ENCODE results near the gene SINHCAF. TPM values are rescaled to one million over a fixed set of nuclear protein-coding genes. Genes with fewer than 3 reads are reported as not detected.

Gene SINHCAF
- total RNA-seq, 1 experiment from 2014 or later: 179 TPM

GRCh38 chr12:31310488-31310887, 15.5 kb downstream of the SINHCAF start:
- ChIA-PET CTCF (no interaction called here), POLR2A (no interaction called here), RAD21 (ENCODE audit: low non-redundant PET in 1 of 2, low total read pairs in 2 of 2, uncharacterized antibody in 2 of 2, unreplicated experiment in 2 of 2) (no interaction called here)
- H3K36me3 ChIP-seq (ENCODE audit: control insufficient read depth in 1 of 2, insufficient read depth in 2 of 2, low read length in 2 of 2): peaks cover 0 to 10% of the 10 kb centered on the region in 2 experiments; a peak in 1 of 4 replicates
- H3K4me3 ChIP-seq (replicated peaks in 1 of 2; ENCODE audit: low read depth in 1 of 2, low read length in 2 of 2): no peak overlapping the region
- ATAC-seq (no peak), DNase-seq (ENCODE audit: low read depth, low spot score) (no peak)
- H3K4me1 ChIP-seq (ENCODE audit: control insufficient read depth in 1 of 2, insufficient read depth in 2 of 2, low read length in 2 of 2): peaks cover 7 to 11% of the 10 kb centered on the region in 2 experiments; a peak in 2 of 4 replicates
- no peaks in the 10 kb centered on the region for H3K9me3 ChIP-seq (ENCODE audit: control insufficient read depth in 1 of 2, insufficient read depth in 1 of 2, low read depth in 1 of 2, low read length in 2 of 2)
- peaks cover 100% of the 10 kb centered on the region for H3K79me2 ChIP-seq (ENCODE audit: insufficient read depth, low read length)
- H3K4me2 ChIP-seq (ENCODE audit: low read length): no peak overlapping the region
- no peak overlapping the region for H3K27ac ChIP-seq (ENCODE audit: low read depth, low read length)
- H2AFZ ChIP-seq (ENCODE audit: low read depth, low read length, poor library complexity, severe bottlenecking): no peak overlapping the region
- no peak for TF ChIP-seq FOSL1 (IDR thresholded peaks at IDR 0.05; ENCODE audit: low read depth)
- TF ChIP-seq CBX3 (IDR thresholded peaks at IDR 0.05; ENCODE audit: low read depth): no peak
- TF ChIP-seq CEBPB (IDR thresholded peaks at IDR 0.05; ENCODE audit: low read depth): no peak
- TF ChIP-seq SRF (IDR thresholded peaks at IDR 0.05; ENCODE audit: low read depth): no peak
- no peak for TF ChIP-seq ELF1 (IDR thresholded peaks at IDR 0.05; ENCODE audit: borderline replicate concordance, low read depth)
- no peak for TF ChIP-seq MAX (IDR thresholded peaks at IDR 0.05)
- no peak for TF ChIP-seq SP1 (IDR thresholded peaks at IDR 0.05; ENCODE audit: low read depth)
- TF ChIP-seq RAD21 (IDR thresholded peaks at IDR 0.05; ENCODE audit: low read depth): no peak
- BruUV-seq (replicated peaks): no TSS peak
- no peaks in the 10 kb centered on the region for H3K27me3 ChIP-seq (ENCODE audit: insufficient read depth, low read length)
- no peaks in the 10 kb centered on the region for H3K9me2 ChIP-seq (ENCODE audit: insufficient read depth)
- H3K9ac ChIP-seq (ENCODE audit: low read length): no peak overlapping the region
- H4K20me1 ChIP-seq (ENCODE audit: insufficient read depth): peaks cover 22% of the 10 kb centered on the region
- intact Hi-C loops (cut with micrococcal nuclease): no loop called here

- ATAC-seq (no peak), DNase-seq (ENCODE audit: low read depth, low spot score) (no peak)
- no peak overlapping the region for H3K9ac ChIP-seq (ENCODE audit: low read length)
- no peak for TF ChIP-seq MAX (IDR thresholded peaks at IDR 0.05)
- TF ChIP-seq ZNF274 (IDR thresholded peaks at IDR 0.05; ENCODE audit: low read depth, low read length): no peak
- TF ChIP-seq YY1 (IDR thresholded peaks at IDR 0.05; ENCODE audit: extremely low read depth, insufficient replicate concordance, low read depth, low read length): no peak
- TF ChIP-seq TCF7L2 (IDR thresholded peaks at IDR 0.05; ENCODE audit: borderline replicate concordance, extremely low read depth, insufficient read depth, insufficient read length): no peak
- TF ChIP-seq EZH2 (IDR thresholded peaks at IDR 0.05): no peak
- TF ChIP-seq CEBPB (IDR thresholded peaks at IDR 0.05; ENCODE audit: low read depth): no peak
- TF ChIP-seq POLR2AphosphoS5 (IDR thresholded peaks at IDR 0.05; ENCODE audit: low read depth, low read length): no peak
- no peak for TF ChIP-seq ZBTB33 (IDR thresholded peaks at IDR 0.05; ENCODE audit: extremely low read depth, insufficient replicate concordance, low read length)
- H2AFZ ChIP-seq (ENCODE audit: low read depth, low read length, poor library complexity, severe bottlenecking): no peak overlapping the region
- no peak overlapping the region for H3K4me3 ChIP-seq (replicated peaks in 1 of 2; ENCODE audit: low read depth in 1 of 2, low read length in 2 of 2)
- peaks cover 4 to 22% of the 10 kb centered on the region in 2 experiments; a peak in 2 of 4 replicates for H3K36me3 ChIP-seq (ENCODE audit: control insufficient read depth in 1 of 2, insufficient read depth in 2 of 2, low read length in 2 of 2)
- no peaks in the 10 kb centered on the region for H3K9me3 ChIP-seq (ENCODE audit: control insufficient read depth in 1 of 2, insufficient read depth in 1 of 2, low read depth in 1 of 2, low read length in 2 of 2)
- no peak overlapping the region for H3K4me2 ChIP-seq (ENCODE audit: low read length)
- peaks cover 18% of the 10 kb centered on the region for H4K20me1 ChIP-seq (ENCODE audit: insufficient read depth)
- H3K27ac ChIP-seq (ENCODE audit: low read depth, low read length): no peak overlapping the region
- intact Hi-C loops (cut with micrococcal nuclease): no loop called here
- H3K4me1 ChIP-seq (ENCODE audit: control insufficient read depth in 1 of 2, insufficient read depth in 2 of 2, low read length in 2 of 2): peaks cover 5 to 11% of the 10 kb centered on the region in 2 experiments; a peak in 2 of 4 replicates
- H3K27me3 ChIP-seq (ENCODE audit: insufficient read depth, low read length): no peaks in the 10 kb centered on the region
- RAD21 ChIA-PET (ENCODE audit: low non-redundant PET in 1 of 2, low total read pairs in 2 of 2, uncharacterized antibody in 2 of 2, unreplicated experiment in 2 of 2): no interaction called here
- POLR2A ChIA-PET: no interaction called here
- peaks cover 100% of the 10 kb centered on the region for H3K79me2 ChIP-seq (ENCODE audit: insufficient read depth, low read length)
- CTCF ChIA-PET: no interaction called here
- no TSS peak for BruUV-seq (replicated peaks)
- no peaks in the 10 kb centered on the region for H3K9me2 ChIP-seq (ENCODE audit: insufficient read depth)
These were observed 16.7 kb downstream of the SINHCAF start for GRCh38 chr12:31309279-31309678.

Measured in HCT116 (cell line).